ENCODE data around the gene MSMB. TPM values are rescaled to one million over a fixed set of nuclear protein-coding genes. Genes with fewer than 3 reads are reported as not detected.

Gene MSMB
- total and polyA plus RNA-seq, 2 of the 8 experiments (the other 6 are each of a cell fraction or from before 2014, with no cell fraction given) = not detected

DNA sequence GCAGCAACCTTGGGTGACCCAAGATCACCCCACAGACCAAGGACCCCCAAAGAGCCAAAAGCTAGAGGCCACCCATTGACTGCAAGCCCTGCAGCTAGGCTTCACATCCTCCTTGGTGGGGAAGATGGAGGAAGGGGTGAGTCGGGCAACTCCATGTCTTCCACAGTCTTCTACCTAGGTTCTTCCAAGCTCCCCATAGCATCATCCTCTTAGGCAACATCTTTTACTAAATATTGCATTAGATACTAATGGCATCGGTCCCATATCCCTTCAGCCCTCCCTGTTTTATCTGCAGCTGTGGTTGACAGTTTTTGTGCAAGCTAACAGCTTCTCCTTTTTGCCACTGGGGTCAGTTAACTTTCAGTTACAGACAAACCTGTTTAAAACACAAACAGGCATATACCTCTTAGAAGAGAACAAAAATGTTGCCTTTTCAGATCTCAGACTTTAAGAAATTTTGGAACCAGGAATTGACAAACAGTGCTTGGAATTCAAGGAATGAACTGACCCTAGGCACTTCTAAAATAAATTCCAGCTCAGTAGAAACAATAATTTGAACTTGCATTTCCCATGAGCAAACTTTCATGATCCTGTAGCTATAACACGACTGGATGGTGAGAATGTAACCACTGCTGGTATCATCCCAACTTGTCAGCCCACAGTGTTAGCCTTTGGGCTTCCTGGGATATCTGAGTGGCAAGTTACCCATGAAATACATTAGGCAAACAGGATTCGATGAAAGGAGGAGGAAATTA is 33.9 kb upstream of the MSMB start (continued):
- TF ChIP-seq CBX8 (IDR thresholded peaks at IDR 0.05; ENCODE audit: borderline replicate concordance, low read depth, low read length) = no peak
- TF ChIP-seq HDAC6 (IDR thresholded peaks at IDR 0.05; ENCODE audit: low read depth, low read length) = no peak
- TF ChIP-seq CREB1 (IDR thresholded peaks at IDR 0.05) = no peak

Data from H1 (cell line).